Germinal center (tissue), 1 donor: ENCODE results near the gene DTX3.
"Not testable (repeated sequence)": the region's sequence is repeated elsewhere in the genome, so short reads cannot be mapped to it uniquely, and the experiment has no call there.

Source experiments
- DNase-seq: peaks from one replicate; pipeline ENCODE4 v3.0.0; 2012; ENCODE audit warnings: mixed read lengths, low spot score

The DTX3 gene

DNA sequence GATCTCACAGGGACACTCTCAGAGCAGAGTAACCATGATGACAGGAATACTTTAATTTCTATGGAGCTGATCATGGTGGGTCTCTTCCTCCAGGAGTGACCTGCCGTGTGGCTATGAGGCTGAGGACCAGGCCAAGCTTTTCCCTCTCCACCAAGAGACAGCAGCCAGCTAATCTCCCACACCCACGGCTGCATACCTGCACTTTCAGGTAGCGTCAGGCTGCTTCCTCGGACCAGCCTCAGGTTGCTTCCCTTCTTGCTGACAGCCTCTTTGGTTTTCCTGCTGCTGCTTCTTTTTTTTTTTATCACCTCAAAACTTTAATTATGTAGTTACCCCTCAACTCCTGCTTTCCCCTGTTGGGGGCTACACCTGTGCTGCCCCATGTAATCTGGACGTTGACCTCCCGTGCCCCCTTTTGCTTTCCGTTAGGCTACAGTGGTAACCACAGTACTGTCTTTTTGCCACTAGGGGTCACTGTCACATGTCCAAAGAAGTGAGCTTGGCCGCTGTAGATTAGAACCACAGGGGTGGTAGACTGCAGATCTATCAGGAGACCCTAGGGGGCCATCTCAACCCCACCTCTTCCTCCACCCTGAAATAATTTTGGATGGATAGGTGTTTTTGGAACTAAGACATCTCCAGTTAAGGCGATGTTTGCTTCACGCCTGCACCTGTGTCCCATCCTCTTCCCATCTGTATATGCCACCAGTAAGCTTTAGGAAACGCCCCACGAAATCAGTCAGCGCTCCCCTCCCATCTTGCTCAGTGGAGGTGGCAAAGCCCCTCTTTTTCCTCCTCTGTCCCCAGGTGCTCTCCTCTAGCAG lies 21.4 kb upstream of the DTX3 start:
- DNase-seq = peak; percentile 92

- DNase-seq = no peak
Observed at GRCh38 chr12:57584050-57584449, 20.6 kb upstream of the DTX3 start.

GRCh38 chr12:57584690-57585089 lies 19.9 kb upstream of the DTX3 start:
- no peak for DNase-seq

GRCh38 chr12:57585156-57585555 lies 19.5 kb upstream of the DTX3 start:
- no peak for DNase-seq

GRCh38 chr12:57586128-57586527 lies 18.5 kb upstream of the DTX3 start:
- DNase-seq = no peak

GRCh38 chr12:57586832-57587429 lies 17.7 kb upstream of the DTX3 start:
- DNase-seq = no peak

GRCh38 chr12:57588951-57589610 lies 15.5 kb upstream of the DTX3 start:
- not testable (repeated sequence) for DNase-seq

GRCh38 chr12:57590479-57590863 lies 14.2 kb upstream of the DTX3 start:
- DNase-seq = no peak

DNA sequence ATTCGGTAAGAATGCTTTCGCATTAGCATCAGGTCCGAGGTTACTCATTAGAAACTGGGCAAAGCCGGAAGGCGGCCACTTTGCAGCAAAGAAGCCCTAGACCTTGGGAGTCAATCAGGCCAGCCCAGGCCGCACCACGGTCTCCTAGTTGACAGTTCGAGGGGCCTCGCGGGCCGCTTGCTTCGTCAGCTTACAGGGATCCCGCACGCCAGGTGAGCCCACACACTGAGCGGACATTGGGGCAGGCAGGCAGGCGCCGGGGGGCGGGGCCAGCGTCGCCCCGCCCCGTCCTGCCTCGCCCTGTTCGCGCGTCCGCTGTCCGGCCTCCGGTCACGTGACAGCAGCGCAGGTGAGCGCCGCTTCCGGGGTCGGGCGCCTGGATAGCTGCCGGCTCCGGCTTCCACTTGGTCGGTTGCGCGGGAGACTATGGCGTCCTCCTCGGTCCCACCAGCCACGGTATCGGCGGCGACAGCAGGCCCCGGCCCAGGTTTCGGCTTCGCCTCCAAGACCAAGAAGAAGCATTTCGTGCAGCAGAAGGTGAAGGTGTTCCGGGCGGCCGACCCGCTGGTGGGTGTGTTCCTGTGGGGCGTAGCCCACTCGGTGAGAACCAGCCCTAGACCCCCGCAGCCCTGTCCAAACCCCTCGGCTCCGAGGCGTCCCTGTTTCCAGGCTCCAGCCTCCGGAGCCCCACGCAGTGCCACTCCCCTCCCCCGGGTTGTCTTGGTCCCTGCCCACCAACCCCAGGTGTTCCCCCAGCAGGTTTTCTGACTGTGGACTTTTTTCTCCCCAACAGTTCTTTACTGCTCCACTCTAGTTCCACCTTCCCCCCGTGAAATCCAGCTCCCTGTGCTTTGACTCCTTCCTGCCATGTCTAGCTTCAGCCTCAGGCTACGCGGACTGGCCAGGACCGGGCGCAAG lies 13.5 kb upstream of the DTX3 start, which contains the start of gene PIP4K2C:
Gene PIP4K2C (plus strand): TSS at position 329 of the 918 bp plus-strand sequence. CDS start 98 bp downstream, at position 427.
- DNase-seq = peak; percentile 93

DNA sequence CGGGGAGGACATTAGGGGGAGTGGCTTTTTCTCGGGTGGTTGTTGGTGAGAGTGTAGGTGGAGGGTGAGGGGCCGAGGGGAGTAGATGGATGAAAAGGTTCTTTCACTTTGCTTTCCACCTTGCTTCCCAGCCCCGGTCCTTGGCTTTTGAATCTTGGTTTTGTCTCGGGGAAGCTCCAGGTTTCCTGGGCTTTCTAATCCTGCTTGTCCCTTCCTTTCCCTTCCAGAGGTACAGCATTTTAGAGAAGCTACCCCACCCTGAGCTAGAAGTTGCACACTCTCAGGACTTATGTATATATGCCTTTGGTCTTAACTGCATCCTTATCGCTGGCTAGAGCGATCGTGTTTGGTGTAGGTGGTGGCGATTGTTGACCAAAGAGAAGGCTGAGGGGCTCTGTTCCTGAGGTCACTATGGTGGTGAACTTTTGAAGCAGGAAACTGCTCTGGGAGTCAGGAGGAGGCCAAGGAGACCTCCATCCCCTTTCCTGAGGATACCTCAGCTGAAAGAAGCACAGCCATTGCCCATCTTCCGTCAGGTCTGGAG lies 12.8 kb upstream of the DTX3 start:
- DNase-seq = no peak

DNA sequence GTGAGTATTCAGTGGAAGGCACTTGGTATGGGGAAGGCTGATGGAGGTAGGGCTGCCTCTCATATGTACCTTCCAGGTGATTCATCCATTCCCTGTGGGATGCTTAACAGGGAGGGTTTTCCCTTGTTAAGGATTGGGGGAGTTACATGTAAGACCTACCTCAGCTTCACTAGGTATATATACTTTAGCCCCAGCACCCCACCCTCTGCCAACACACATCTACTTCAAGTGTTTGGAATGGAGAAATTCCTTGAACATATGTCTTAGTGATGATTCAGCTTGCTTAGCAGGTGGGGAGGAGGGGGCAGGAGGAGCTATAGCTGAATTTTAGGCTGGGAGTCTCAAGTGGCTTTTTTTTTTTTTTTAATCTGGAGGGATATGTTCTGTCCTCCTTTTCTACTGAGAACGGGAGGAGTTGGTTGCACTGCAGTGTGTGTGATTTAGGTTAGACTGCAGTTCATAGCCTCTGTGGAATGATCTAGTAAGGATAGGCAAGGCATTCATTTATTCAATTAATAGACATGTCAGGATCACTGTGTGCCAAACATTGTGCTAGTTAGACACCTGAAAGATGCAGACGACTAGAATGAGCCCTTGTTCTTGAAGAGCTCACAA lies 12.0 kb upstream of the DTX3 start:
- DNase-seq = no peak

- DNase-seq = no peak
Observed at GRCh38 chr12:57593187-57593586, 11.4 kb upstream of the DTX3 start.

DNA sequence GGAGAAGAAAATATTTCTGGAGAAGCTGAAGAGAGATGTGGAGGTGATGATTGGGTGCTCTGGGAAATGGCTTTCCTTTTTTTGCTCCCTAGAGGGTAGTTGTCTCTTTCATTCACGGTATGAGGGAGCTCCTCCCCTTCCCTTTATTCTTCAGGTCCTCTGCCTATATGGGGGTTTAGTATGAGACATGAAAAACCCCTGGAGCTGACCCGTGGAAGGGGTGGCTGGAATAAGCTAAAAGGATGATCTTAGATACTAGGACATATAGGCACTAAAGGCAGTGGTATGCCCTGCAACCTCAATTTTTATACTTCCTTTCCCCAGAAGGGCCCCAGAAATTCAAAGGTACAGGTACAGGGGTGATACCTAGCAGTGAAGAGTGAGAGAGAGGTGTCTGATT lies 4.2 kb upstream of the DTX3 start:
- no peak for DNase-seq

DNA sequence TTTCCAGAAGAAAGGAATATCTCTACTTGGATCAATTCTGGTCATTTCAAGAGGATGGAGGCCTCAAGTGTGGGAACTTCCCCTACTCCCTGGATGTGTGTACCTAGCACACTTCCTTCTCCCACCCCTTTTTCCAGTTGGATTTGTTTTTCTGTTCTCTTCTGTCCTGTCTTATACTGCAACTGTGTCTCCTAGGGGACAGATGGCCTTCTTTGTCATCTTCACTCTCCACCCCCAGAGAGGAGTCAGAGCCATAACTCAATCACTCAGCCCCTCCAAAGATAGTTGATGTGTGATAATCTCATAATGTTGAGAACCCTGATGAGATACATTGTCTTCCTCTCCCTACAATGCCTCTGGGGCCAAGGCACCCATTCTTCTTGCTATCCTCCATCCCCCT lies 2.1 kb upstream of the DTX3 start:
- DNase-seq = no peak

DNA sequence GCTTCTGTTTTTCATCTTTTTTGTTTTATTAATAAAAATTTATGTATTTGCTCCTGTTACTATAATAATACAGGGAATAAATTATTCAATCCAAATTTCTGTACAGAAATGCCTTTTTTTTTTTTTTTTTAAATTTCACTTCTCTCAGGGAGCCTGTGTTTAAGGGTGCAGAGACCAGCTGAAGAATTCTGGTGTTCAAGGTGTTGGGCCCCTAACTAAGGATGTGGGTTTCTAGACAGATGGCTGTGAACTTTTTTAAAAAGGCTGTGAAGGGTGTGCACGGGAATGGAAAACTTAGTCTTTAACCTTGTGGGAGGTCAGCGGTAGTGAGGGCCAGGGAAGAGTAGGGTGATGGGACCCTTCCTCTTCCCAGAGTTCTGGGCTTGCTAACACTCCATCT lies 1.3 kb upstream of the DTX3 start:
- DNase-seq = no peak

DNA sequence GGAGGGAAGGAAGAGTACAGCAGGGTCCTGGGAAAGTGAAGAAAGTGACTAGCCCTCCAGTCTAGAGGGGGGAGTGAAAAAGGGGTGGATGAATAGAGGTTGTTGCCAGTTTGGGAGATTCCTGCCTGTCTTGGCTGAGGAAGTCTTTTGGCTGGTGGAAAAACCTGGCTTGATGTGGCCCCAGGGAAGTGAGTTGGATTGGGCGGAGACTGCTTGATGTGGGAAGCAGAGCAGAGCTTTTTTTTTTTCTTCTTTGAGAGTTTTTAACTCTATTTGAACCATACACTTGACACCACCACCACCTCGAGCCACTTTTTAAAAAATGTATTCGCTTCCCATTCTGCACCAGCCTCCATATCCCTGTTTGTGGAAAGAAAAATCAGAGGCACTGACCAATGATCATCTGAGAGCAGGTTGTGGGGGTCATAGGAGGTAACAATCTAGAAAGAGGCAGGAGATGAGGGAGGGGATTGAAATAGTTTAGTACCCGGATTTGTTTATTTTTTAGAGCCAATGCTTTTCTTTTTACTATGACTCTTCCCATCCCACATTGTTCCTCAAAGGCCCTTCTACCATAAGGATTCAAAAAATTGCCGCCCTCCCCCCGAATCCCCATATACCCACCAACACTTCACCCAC lies 690 bp upstream of the DTX3 start:
- no peak for DNase-seq

DNA sequence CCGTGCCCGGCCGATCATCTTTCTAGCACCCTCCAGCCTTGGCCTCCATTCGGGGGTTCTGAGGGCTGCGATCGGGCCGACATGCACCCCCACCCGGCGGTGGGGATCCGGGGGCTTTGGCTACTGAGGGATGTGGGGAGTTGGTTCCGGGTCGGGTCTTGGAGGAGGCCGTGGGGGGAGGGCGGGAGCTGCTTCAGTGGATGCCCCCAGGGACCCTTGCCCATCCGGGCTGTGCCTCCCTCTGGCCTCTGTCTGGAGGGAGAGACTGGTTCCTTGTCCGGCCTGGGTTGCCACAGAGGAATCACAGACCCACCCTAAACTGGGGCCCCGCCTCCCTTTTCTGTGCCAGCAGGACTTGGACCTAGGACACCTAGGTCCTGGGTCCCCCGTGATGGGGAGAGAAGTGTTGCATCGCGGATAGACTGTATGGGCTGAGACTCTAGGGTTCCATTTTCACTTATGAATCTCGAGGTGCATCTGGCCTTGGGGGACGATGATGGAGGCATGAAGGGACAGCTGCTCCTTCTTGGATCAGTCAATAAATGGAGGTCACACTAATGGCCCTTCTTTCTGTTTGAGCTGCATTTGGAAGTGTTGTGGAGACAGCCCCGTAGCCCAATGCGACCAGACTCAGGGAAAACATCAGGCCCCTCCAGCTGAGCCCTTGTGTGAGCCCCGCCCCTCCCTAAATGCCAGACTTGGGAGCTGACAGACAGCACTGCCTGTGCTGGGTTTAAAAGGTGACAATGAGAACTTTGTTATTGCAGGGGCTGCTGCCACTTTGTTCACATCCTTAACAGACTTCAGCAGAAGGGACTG lies 577 bp downstream of the DTX3 start:
- no peak for DNase-seq

GRCh38 chr12:57605811-57606311 lies 1.2 kb downstream of the DTX3 start:
- DNase-seq = no peak

- DNase-seq = no peak
Observed at GRCh38 chr12:57606399-57606798, 1.8 kb downstream of the DTX3 start.

DNA sequence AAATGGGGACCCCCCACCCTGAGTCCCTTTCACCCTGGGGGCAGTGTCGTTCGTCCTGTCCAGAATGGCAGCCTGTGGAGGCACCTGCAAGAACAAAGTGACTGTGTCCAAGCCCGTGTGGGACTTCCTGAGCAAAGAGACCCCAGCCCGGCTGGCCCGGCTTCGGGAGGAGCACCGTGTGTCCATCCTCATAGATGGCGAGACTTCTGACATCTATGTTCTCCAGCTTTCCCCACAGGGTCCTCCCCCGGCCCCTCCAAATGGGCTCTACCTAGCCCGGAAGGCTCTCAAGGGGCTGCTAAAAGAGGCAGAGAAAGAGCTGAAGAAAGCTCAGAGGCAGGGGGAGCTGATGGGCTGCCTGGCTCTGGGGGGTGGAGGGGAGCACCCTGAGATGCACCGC lies 2.2 kb downstream of the DTX3 start:
- DNase-seq = no peak
